ENCODE results near the gene PGM1. TPM values are rescaled to one million over a fixed set of nuclear protein-coding genes. Genes with fewer than 3 reads are reported as not detected.

The PGM1 gene
- total and polyA plus RNA-seq, 2 of the 4 experiments (the other 2 are of a cell fraction): 42.6 to 94.5 TPM

GRCh38 chr1:63651161-63651701, 58.0 kb downstream of the PGM1 start:
- Histone ChIP-seq H3K36me3 (ENCODE audit: control insufficient read depth, insufficient read depth, low read length) (peaks cover 33% of the 10 kb centered on the region), H4K8ac (ENCODE audit: low read depth in 2 of 2, low read length in 2 of 2) (no peak overlapping the region), H3K4ac (ENCODE audit: low read depth, low read length) (no peak overlapping the region), H3K27ac (ENCODE audit: insufficient read depth, low read length) (no peak overlapping the region), H3K4me3 (ENCODE audit: insufficient read depth, low read depth, low read length) (no peak overlapping the region), H3K27me3 (ENCODE audit: control insufficient read depth, insufficient read depth, low read length) (no peaks in the 10 kb centered on the region), H2AK5ac (ENCODE audit: low read depth, low read length) (no peak overlapping the region), H3K79me1 (ENCODE audit: low read depth in 1 of 2, low read length in 2 of 2) (no peaks in the 10 kb centered on the region), H3K9me1 (ENCODE audit: insufficient read depth, low read length) (no peaks in the 10 kb centered on the region; the same call in 1 of the 2 replicates), H3K9ac (ENCODE audit: low read depth, low read length) (no peak overlapping the region), H2AFZ (replicated peaks; ENCODE audit: low read length, poor library complexity) (no peak overlapping the region), H4K5ac (ENCODE audit: low read depth, low read length) (no peak overlapping the region), H3K9me3 (ENCODE audit: control insufficient read depth, insufficient read depth, low read length) (no peaks in the 10 kb centered on the region), H3K56ac (ENCODE audit: extremely low read depth, insufficient read depth, low read length) (no peak overlapping the region), H2BK20ac (ENCODE audit: low read depth, low read length) (no peak overlapping the region), H2AK9ac (replicated peaks; ENCODE audit: low read depth, low read length, poor library complexity) (no peak overlapping the region), H3K14ac (replicated peaks; ENCODE audit: low read depth, low read length) (no peak overlapping the region), H3K4me2 (ENCODE audit: low read depth, low read length) (no peak overlapping the region), H4K20me1 (ENCODE audit: insufficient read depth, low read length) (no peaks in the 10 kb centered on the region), H2BK15ac (ENCODE audit: low read depth, low read length) (no peak overlapping the region), H3K23ac (ENCODE audit: low read depth, low read length) (no peak overlapping the region), H4K91ac (ENCODE audit: insufficient read depth, low read depth, low read length) (no peak overlapping the region), H2BK120ac (ENCODE audit: low read depth, low read length) (no peak overlapping the region), H3K18ac (ENCODE audit: low read depth, low read length) (no peak overlapping the region), H3K4me1 (ENCODE audit: control insufficient read depth, insufficient read depth, low read length) (no peaks in the 10 kb centered on the region), H2BK5ac (ENCODE audit: low read depth, low read length, poor library complexity, severe bottlenecking) (no peak overlapping the region)
- DNase-seq: peak; percentile 67
- CTCF ChIA-PET: interaction anchor here (0.6 to 1.2 kb wide), 2 partner anchors 9 to 20 kb away, joined by 6 to 7 read pairs; no protein-coding TSS in a partner anchor
- POLR2A ChIA-PET (ENCODE audit: unreplicated experiment): no interaction called here
- peak; percentile 57 for ATAC-seq (ENCODE audit: low read depth)
- in situ Hi-C loops (cut with MboI; ENCODE audit: low sequenced_read_pairs): no loop called here
- intact Hi-C loops (cut with micrococcal nuclease): no loop called here
- BruUV-seq (replicated peaks): no TSS peak
- dilution Hi-C loops (cut with HindIII; ENCODE audit: low sequenced_read_pairs, unreplicated experiment): no loop called here
- no peak for TF ChIP-seq ELK1 (IDR thresholded peaks at IDR 0.05; ENCODE audit: borderline replicate concordance, low read depth, low read length)
- peak; percentile 58; the same call in 1 of the 2 replicates for TF ChIP-seq USF2 (IDR thresholded peaks at IDR 0.05; ENCODE audit: low read depth, low read length)
- no peak for TF ChIP-seq MAZ (IDR thresholded peaks at IDR 0.05; ENCODE audit: borderline replicate concordance, low read depth, low read length)
- no peak for TF ChIP-seq NFE2L2 (IDR thresholded peaks at IDR 0.05; ENCODE audit: low read depth, low read length)
- 89% methylated on average over 4 of the region's 6 CpGs; no CpG with 5 or more reads in 1 of the 2 experiments for WGBS, 2 experiments (ENCODE audit: extremely low coverage in 2 of 2, insufficient read length in 1 of 2)

Measured in IMR-90 (cell line).